ENCODE data around the gene PILRA. TPM values are rescaled to one million over a fixed set of nuclear protein-coding genes. Genes with fewer than 3 reads are reported as not detected.

PILRA gene
- total RNA-seq, 1 donor, result 0.43 TPM

DNA sequence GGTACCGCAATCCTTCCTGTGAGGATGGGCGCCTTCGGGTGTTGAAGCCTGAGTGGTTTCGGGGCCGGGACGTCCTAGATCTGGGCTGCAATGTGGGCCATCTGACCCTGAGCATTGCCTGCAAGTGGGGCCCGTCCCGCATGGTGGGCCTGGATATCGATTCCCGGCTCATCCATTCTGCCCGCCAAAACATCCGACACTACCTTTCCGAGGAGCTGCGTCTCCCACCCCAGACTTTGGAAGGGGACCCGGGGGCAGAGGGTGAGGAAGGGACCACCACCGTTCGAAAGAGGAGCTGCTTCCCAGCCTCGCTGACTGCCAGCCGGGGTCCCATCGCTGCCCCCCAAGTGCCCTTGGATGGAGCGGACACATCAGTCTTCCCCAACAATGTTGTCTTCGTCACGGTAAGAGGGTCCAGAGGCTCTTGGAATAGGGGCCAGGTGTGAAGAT lies 58.0 kb downstream of the PILRA start:
- no peak for DNase-seq (ENCODE audit: low read depth)
- peak overlapping the region; percentile 90 for H3K4me3 ChIP-seq (ENCODE audit: low read depth, low read length)
- TF ChIP-seq, protein P1, sequence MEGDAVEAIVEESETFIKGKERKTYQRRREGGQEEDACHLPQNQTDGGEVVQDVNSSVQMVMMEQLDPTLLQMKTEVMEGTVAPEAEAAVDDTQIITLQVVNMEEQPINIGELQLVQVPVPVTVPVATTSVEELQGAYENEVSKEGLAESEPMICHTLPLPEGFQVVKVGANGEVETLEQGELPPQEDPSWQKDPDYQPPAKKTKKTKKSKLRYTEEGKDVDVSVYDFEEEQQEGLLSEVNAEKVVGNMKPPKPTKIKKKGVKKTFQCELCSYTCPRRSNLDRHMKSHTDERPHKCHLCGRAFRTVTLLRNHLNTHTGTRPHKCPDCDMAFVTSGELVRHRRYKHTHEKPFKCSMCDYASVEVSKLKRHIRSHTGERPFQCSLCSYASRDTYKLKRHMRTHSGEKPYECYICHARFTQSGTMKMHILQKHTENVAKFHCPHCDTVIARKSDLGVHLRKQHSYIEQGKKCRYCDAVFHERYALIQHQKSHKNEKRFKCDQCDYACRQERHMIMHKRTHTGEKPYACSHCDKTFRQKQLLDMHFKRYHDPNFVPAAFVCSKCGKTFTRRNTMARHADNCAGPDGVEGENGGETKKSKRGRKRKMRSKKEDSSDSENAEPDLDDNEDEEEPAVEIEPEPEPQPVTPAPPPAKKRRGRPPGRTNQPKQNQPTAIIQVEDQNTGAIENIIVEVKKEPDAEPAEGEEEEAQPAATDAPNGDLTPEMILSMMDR (IDR thresholded peaks at IDR 0.05; ENCODE audit: insufficient read depth, low read depth, low read length), result no peak

DNA sequence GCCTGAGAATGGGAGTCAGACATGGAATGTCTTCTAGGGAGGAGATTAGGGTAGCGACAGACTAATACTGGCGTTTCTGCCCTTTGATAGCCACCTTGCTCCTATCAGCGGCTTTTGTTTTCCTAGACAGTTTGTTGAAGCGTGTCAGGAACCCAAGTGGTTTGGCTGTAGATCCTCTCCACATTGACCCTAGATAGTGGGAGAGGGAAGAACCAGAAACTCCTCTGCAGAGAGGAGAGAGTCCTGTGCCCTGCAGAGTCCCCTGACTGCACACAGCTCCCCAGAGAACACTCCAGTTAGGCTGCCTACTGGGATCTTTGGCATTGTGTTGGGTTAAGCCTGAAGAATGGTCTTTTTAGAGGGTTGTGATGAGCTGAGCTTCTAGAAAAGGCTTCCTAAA lies 58.8 kb downstream of the PILRA start:
- no peak overlapping the region for H3K4me3 ChIP-seq (ENCODE audit: low read depth, low read length)
- no peak for DNase-seq (ENCODE audit: low read depth)
- TF ChIP-seq, protein P1 (IDR thresholded peaks at IDR 0.05; ENCODE audit: insufficient read depth, low read depth, low read length), result no peak

DNA sequence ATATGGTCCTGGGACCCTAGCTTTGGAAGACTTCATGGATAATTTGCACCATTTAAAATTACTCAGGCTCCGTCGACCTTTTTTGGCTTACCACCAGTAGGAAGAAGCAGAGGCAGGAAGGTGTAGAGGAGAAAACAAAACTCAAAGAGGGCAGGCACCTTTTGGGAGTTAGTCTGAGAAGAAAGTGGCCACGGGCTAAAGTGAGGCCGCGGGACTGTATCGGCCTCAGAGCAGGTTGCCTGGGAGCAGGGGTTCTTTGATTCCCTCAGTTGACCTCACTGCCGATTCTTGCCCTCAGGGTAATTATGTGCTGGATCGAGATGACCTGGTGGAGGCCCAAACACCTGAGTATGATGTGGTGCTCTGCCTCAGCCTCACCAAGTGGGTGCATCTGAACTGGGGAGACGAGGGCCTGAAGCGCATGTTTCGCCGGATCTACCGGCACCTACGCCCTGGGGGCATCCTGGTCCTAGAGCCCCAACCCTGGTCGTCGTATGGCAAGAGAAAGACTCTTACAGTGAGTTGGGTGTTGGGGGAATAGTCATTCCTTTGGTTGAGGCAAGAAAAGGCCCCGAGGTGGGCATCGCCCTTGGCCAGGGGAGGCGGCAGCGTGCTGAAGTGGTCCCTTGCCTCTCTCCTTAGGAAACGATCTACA lies 59.5 kb downstream of the PILRA start:
- DNase-seq (ENCODE audit: low read depth), result no peak
- TF ChIP-seq, protein P1 (IDR thresholded peaks at IDR 0.05; ENCODE audit: insufficient read depth, low read depth, low read length), result no peak

DNA sequence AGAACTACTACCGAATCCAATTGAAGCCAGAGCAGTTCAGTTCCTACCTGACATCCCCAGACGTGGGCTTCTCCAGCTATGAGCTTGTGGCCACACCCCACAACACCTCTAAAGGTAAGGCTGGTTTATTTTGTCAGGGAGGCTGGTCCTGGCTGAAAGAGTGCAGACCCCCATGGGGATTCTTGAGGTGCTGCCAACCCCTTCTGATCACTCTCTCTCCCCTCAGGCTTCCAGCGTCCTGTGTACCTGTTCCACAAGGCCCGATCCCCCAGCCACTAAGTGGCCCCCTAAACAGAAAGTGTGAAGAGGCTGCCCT lies 59.9 kb downstream of the PILRA start:
- H3K4me3 ChIP-seq (ENCODE audit: low read depth, low read length), result no peak overlapping the region
- TF ChIP-seq, protein P1 (IDR thresholded peaks at IDR 0.05; ENCODE audit: insufficient read depth, low read depth, low read length), result no peak
- DNase-seq (ENCODE audit: low read depth), result no peak

More for the DNA sequence above, 59.5 kb downstream of the PILRA start:
- H3K4me3 ChIP-seq (ENCODE audit: low read depth, low read length), result no peak overlapping the region

DNA sequence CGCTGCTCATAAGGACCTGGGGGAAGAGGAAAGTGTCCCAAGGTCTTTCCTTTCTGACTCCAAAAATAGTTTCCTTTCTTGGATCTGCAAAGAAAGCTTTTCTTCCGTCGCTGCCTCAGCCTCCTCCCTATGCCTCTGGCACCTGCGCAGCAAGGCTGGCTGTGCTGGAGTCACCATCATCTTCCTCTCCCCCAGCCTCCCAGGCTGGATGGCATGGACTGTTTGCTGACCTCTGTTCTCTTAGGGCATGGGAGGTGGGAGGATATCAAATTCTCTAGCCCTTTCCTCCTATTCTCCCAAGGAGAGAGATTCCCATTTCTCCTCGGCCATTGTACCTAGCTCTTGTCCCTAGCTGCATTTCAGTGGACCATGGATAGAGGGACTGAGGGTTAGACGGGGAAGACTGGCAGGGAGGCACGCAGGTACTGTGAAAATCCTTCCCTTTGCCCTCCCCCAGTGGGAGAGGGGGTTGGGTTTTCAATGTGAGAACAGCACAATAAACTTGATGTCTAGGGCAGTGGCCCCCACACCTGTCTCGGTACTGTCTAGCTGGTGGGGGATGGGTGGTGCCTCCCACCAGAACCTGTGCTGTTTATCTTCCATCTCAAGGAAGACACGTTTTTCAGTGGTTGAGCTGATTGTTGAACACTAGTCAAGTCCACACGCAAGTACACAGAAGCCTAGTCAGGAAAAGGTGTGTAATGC lies 60.5 kb downstream of the PILRA start:
- H3K4me3 ChIP-seq (ENCODE audit: low read depth, low read length), result no peak overlapping the region
- DNase-seq (ENCODE audit: low read depth), result no peak
- TF ChIP-seq, protein P1 (IDR thresholded peaks at IDR 0.05; ENCODE audit: insufficient read depth, low read depth, low read length), result no peak

DNA sequence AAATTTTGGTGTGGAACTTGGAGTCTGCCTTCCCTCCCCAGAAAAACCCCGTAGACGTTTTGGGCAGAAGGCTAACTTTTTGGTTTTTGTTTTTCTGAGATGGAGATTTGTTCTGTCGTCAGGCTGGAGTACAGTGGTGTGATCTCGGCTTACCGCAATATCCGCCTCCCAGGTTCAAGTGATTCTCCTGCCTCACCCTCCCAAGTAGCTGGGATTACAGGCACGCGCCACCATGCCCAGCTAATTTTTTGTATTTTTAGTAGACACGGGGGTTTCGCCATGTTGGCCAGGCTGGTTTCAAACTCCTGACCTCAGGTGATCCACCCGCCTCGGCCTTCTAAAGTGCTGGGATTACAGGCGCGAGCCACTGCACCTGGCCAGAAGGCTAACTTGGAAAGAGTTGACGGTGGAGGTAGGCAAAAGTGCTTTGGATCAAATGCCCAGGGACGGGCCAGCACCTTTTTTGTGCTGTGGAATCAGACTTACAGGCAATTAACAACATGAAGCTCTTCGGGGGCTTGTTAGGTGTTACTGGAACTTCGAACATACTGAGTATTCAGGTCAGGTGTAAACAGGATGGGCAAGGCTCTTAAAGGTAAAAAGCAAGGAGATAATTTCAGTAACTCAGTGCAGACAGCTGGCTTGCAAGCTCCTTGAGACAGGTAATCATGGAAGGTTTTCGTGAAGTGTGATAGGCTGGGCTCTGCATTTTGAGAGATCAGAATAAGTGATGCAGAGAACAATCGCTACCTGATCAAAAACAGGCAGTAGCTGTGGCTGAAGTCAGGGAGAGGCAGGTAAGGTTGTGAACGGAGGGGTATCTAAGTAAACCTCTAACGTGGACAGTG lies 61.2 kb downstream of the PILRA start:
- peak overlapping the region; percentile 86 for H3K4me3 ChIP-seq (ENCODE audit: low read depth, low read length)
- DNase-seq (ENCODE audit: low read depth), result no peak
- TF ChIP-seq, protein P1 (IDR thresholded peaks at IDR 0.05; ENCODE audit: insufficient read depth, low read depth, low read length), result no peak
